ENCODE data around the gene MPP7.

The MPP7 gene

GRCh38 chr10:28263136-28263857, 39.6 kb downstream of the MPP7 start:
- no peak for FAIRE-seq

- no peak for FAIRE-seq
Measured at GRCh38 chr10:28256776-28257175, 46.1 kb downstream of the MPP7 start.

GRCh38 chr10:28254290-28254985, 48.4 kb downstream of the MPP7 start:
- no peak for FAIRE-seq

- FAIRE-seq = no peak
Measured at GRCh38 chr10:28253169-28253785, 49.6 kb downstream of the MPP7 start.
